IMR-90 (cell line): ENCODE data around the gene ASB3. TPM values are rescaled to one million over a fixed set of nuclear protein-coding genes. Genes with fewer than 3 reads are reported as not detected.

ENCODE experiments used
- ATAC-seq: fragments of 200-7000 bp; cut with Tn5 transposase; 2 replicates; pipeline ENCODE4 v1.9.1; 2020; ENCODE audit warnings: low read depth, mild to moderate bottlenecking, moderate library complexity
- BruUV-seq: library from RNA; stranded (reverse); fragments of 400-500 nt; replicated peaks from 2 replicates; lab custom pipeline; 2021; lab: Mats Ljungman, UMichigan
- CTCF ChIA-PET: fragments of 300-600 bp; formaldehyde crosslinking; extraction: SDS; loops from one replicate; lab custom pipeline; 2021; ENCODE audit warnings: antibody characterized with exemption; lab: Yijun Ruan, JAX
- POLR2A ChIA-PET: fragments of 300-600 bp; sonication (Branson Sonifier 250); formaldehyde crosslinking; loops from one replicate; lab custom pipeline; 2022; ENCODE audit warnings: antibody characterized with exemption; ENCODE audit not compliant: unreplicated experiment; lab: Charles Lee
- DNase-seq: peaks from one replicate; pipeline ENCODE4 v3.0.0; 2013
- H2AFZ ChIP-seq: replicated peaks from 2 replicates; pipeline ENCODE3; 2013; ENCODE audit warnings: low read length, mild to moderate bottlenecking; ENCODE audit not compliant: poor library complexity
- H2AK5ac ChIP-seq: 2 replicates; pipeline ENCODE4 v1.6.1; 2013; ENCODE audit warnings: low read depth, low read length, inconsistent platforms
- H2AK9ac ChIP-seq: replicated peaks from 2 replicates; pipeline ENCODE3; 2013; ENCODE audit warnings: mild to moderate bottlenecking, low read depth, low read length, moderate library complexity; ENCODE audit not compliant: poor library complexity
- H2BK120ac ChIP-seq: 2 replicates; pipeline ENCODE4 v1.6.1; 2013; ENCODE audit warnings: low read depth, low read length, inconsistent platforms
- H2BK15ac ChIP-seq: 3 replicates; pipeline ENCODE4 v1.6.1; 2013; ENCODE audit warnings: low read depth, low read length, inconsistent platforms
- H2BK20ac ChIP-seq: 2 replicates; pipeline ENCODE4 v1.6.1; 2013; ENCODE audit warnings: low read depth, mild to moderate bottlenecking, inconsistent platforms, low read length, moderate library complexity
- H2BK5ac ChIP-seq: 2 replicates; pipeline ENCODE4 v1.6.1; 2013; ENCODE audit warnings: mild to moderate bottlenecking, low read depth, low read length, inconsistent platforms; ENCODE audit not compliant: poor library complexity, severe bottlenecking
- H3K14ac ChIP-seq: replicated peaks from 2 replicates; pipeline ENCODE4 v1.6.1; 2013; ENCODE audit warnings: low read depth, low read length, inconsistent platforms
- H3K18ac ChIP-seq: 2 replicates; pipeline ENCODE4 v1.6.1; 2013; ENCODE audit warnings: low read depth, low read length, control low read depth
- H3K23ac ChIP-seq: 2 replicates; pipeline ENCODE4 v1.6.1; 2013; ENCODE audit warnings: low read depth, low read length, inconsistent platforms
- H3K27ac ChIP-seq: 2 replicates; pipeline ENCODE4 v1.5.1; 2013; ENCODE audit warnings: mild to moderate bottlenecking, control low read depth, low read length; ENCODE audit not compliant: insufficient read depth
- H3K27me3 ChIP-seq: 2 replicates; pipeline ENCODE4 v1.6.1; 2013; ENCODE audit warnings: low read length; ENCODE audit not compliant: control insufficient read depth, insufficient read depth
- H3K36me3 ChIP-seq: 2 replicates; pipeline ENCODE4 v1.6.1; 2013; ENCODE audit warnings: low read length, mixed read lengths; ENCODE audit not compliant: control insufficient read depth, insufficient read depth
- H3K4ac ChIP-seq: 2 replicates; pipeline ENCODE4 v1.6.1; 2013; ENCODE audit warnings: low read depth, low read length, inconsistent platforms
- H3K4me1 ChIP-seq: 2 replicates; pipeline ENCODE4 v1.6.1; 2013; ENCODE audit warnings: low read length, mixed read lengths; ENCODE audit not compliant: control insufficient read depth, insufficient read depth
- H3K4me2 ChIP-seq: 2 replicates; pipeline ENCODE4 v1.6.1; 2013; ENCODE audit warnings: low read depth, mild to moderate bottlenecking, control low read depth, low read length, moderate library complexity
- H3K4me3 ChIP-seq: 2 replicates; pipeline ENCODE4 v1.5.1; 2013; ENCODE audit warnings: low read depth, mild to moderate bottlenecking, control low read depth, low read length, moderate library complexity; ENCODE audit not compliant: insufficient read depth
- H3K56ac ChIP-seq: 2 replicates; pipeline ENCODE4 v1.6.1; 2013; ENCODE audit warnings: low read length, inconsistent platforms; ENCODE audit not compliant: insufficient read depth; ENCODE audit errors: extremely low read depth
- H3K79me1 ChIP-seq, 2 experiments: 2 replicates each; pipeline ENCODE4 v1.6.1; 2013; ENCODE audit warnings: low read length in 2 of 2, inconsistent platforms in 1 of 2, low read depth in 1 of 2
- H3K9ac ChIP-seq: 2 replicates; pipeline ENCODE4 v1.6.1; 2013; ENCODE audit warnings: low read depth, low read length, control low read depth
- H3K9me1 ChIP-seq: 2 replicates; pipeline ENCODE4 v1.6.1; 2013; ENCODE audit warnings: low read length, inconsistent platforms; ENCODE audit not compliant: insufficient read depth
- H3K9me3 ChIP-seq: 2 replicates; pipeline ENCODE4 v1.6.1; 2013; ENCODE audit warnings: low read length; ENCODE audit not compliant: control insufficient read depth, insufficient read depth
- H4K20me1 ChIP-seq: 2 replicates; pipeline ENCODE4 v1.6.1; 2013; ENCODE audit warnings: low read length, inconsistent platforms; ENCODE audit not compliant: insufficient read depth
- H4K5ac ChIP-seq: 2 replicates; pipeline ENCODE4 v1.6.1; 2013; ENCODE audit warnings: mild to moderate bottlenecking, low read depth, low read length, control low read depth
- H4K8ac ChIP-seq, 2 experiments: 2 replicates each; pipeline ENCODE4 v1.6.1; 2013; ENCODE audit warnings: low read depth in 2 of 2, low read length in 2 of 2, control low read depth in 1 of 2, inconsistent platforms in 1 of 2
- H4K91ac ChIP-seq: 2 replicates; pipeline ENCODE4 v1.6.1; 2013; ENCODE audit warnings: low read depth, low read length, inconsistent platforms; ENCODE audit not compliant: insufficient read depth
- RAD21 ChIP-seq: IDR thresholded peaks from 2 replicates; pipeline ENCODE4 v1.6.1; 2012; ENCODE audit warnings: low read length, improper control_type of control experiment
- WGBS, 2 experiments: methylation state at CpG; one replicate each; pipeline versions ENCODE4 v1.1.5 to v1.1.7; 2013; ENCODE audit warnings: missing lambda C conversion rate in 2 of 2; ENCODE audit not compliant: insufficient read length in 1 of 2; ENCODE audit errors: extremely low coverage in 2 of 2; 5-methylcytosine and 5-hydroxymethylcytosine counted together
- dilution Hi-C: fragments of 300-500 bp; cut with HindIII; formaldehyde crosslinking; loops from one replicate; pipeline ENCODE4 v1.14.3; 2018; ENCODE audit warnings: low sequenced_read_pairs; ENCODE audit not compliant: unreplicated experiment
- in situ Hi-C: fragments of 300-500 bp; cut with MboI; formaldehyde crosslinking; loops from 3 replicates; pipeline ENCODE4 v1.14.3; 2019; ENCODE audit warnings: low sequenced_read_pairs, inconsistent platforms, mixed read lengths
- intact Hi-C: fragments of 100-400 bp; cut with micrococcal nuclease; formaldehyde crosslinking; loops from 2 replicates; pipeline ENCODE4 v1.10.0; 2022
- polyA plus RNA-seq, 3 experiments: library from polyadenylated mRNA; depleted of rRNA; stranded (reverse); fragments of >200 nt; gene quantifications; 2 replicates each; pipeline ENCODE4 v1.2.3, GENCODE V29; 2012; ENCODE audit warnings: low replicate concordance in 1 of 3
- total RNA-seq: library from RNA; depleted of rRNA; stranded (reverse); fragments of >200 nt; gene quantifications from 2 replicates; pipeline ENCODE4 v1.2.3, GENCODE V29; 2012

Gene ASB3
- total and polyA plus RNA-seq, 2 of the 4 experiments (the other 2 are of a cell fraction) = 19.2 to 36.2 TPM

DNA sequence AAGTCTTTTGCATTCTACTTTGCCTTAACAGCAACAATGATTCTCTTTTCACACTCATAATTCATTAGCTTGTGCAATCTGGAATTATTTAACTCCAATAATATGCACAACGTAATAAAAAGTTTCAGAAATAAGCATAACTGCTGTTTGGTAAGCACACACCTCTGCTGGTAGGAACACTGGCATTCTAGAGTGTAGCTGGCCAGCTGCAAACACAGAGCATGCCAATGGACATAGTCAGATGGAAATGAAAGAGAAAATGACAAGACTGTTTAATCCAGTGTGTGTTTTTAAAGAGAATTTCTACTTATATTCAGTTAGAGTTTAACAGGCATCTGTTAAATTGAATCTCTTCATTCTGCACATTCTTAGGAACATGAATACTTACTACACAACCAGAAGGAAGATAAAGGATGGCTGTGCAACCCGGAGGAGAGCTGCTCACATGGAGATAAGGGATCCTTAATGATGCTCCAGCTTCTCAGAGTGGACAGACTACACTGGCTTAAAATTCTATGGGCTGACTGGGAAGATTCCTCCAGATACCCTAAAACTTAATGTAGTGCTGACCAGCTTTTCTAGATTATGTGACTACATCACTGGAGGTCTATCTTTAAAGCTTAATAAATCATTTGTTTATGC is 113.8 kb downstream of the ASB3 start:
- Histone ChIP-seq H3K9me1 (no peaks in the 10 kb centered on the region), H2AK9ac (no peak overlapping the region), H4K8ac (no peak overlapping the region), H4K20me1 (no peaks in the 10 kb centered on the region), H3K79me1 (no peaks in the 10 kb centered on the region), H3K9ac (no peak overlapping the region), H2AK5ac (no peak overlapping the region), H3K36me3 (no peaks in the 10 kb centered on the region), H2BK5ac (no peak overlapping the region), H3K56ac (no peak overlapping the region), H4K5ac (no peak overlapping the region), H3K4me2 (peak overlapping the region; percentile 61), H3K27me3 (no peaks in the 10 kb centered on the region), H3K14ac (no peak overlapping the region), H3K4me1 (peaks cover 8% of the 10 kb centered on the region), H4K91ac (no peak overlapping the region), H3K4me3 (no peak overlapping the region), H2BK20ac (no peak overlapping the region), H3K4ac (no peak overlapping the region), H2BK15ac (no peak overlapping the region), H3K23ac (no peak overlapping the region), H2BK120ac (no peak overlapping the region), H3K9me3 (no peaks in the 10 kb centered on the region), H3K27ac (no peak overlapping the region), H3K18ac (no peak overlapping the region), H2AFZ (no peak overlapping the region)
- WGBS, 2 experiments = no CpG with 5 or more reads among the region's 2 CpGs
- in situ Hi-C loops = no loop called here
- ChIA-PET CTCF (interaction anchor here (1.0 kb wide), 1 partner anchor 33 kb away, joined by 4 read pairs; no protein-coding TSS in a partner anchor), POLR2A (no interaction called here)
- dilution Hi-C loops = no loop called here
- peak; percentile 52 for DNase-seq
- no peak for TF ChIP-seq RAD21
- no TSS peak for BruUV-seq
- intact Hi-C loops = no loop called here
- peak; percentile 90 for ATAC-seq
